WI38 (cell line): ENCODE data around the gene TANGO2.

Experiments
- H3K4me3 ChIP-seq: 2 replicates; pipeline ENCODE4 v1.5.1; 2011; ENCODE audit warnings: low read depth, mild to moderate bottlenecking, control low read depth, low read length
- TF ChIP-seq, protein P1 (sequence below): IDR thresholded peaks from 2 replicates; pipeline ENCODE4 v1.5.1; 2012; ENCODE audit warnings: low read depth, mild to moderate bottlenecking, control low read depth, low read length

TANGO2 gene

DNA sequence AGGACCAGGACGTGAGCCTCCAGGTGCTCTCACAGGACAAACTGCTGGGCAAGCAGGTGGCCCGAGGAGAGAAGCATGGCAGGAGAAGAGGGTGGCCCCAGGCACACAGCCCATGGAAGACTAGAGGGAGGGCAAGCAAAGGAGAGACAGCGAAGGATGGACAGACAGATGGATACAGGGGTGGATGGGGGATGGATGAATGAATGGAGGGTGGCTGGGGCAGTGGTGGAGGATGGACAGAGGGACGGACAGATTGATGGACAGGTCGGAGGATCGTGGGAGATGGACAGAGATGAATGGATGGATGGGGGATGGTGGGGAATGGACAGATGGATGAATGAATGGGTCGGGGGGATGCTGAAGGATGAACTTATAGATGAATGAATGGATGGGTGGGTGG is 27.0 kb upstream of the TANGO2 start:
- TF ChIP-seq, protein P1, sequence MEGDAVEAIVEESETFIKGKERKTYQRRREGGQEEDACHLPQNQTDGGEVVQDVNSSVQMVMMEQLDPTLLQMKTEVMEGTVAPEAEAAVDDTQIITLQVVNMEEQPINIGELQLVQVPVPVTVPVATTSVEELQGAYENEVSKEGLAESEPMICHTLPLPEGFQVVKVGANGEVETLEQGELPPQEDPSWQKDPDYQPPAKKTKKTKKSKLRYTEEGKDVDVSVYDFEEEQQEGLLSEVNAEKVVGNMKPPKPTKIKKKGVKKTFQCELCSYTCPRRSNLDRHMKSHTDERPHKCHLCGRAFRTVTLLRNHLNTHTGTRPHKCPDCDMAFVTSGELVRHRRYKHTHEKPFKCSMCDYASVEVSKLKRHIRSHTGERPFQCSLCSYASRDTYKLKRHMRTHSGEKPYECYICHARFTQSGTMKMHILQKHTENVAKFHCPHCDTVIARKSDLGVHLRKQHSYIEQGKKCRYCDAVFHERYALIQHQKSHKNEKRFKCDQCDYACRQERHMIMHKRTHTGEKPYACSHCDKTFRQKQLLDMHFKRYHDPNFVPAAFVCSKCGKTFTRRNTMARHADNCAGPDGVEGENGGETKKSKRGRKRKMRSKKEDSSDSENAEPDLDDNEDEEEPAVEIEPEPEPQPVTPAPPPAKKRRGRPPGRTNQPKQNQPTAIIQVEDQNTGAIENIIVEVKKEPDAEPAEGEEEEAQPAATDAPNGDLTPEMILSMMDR, result no peak
- H3K4me3 ChIP-seq, result no peak overlapping the region

GRCh38 chr22:19994851-19995610 is 25.9 kb upstream of the TANGO2 start:
- TF ChIP-seq, protein P1, result no peak
- no peak overlapping the region for H3K4me3 ChIP-seq

GRCh38 chr22:19995611-19996339 is 25.1 kb upstream of the TANGO2 start:
- H3K4me3 ChIP-seq, result no peak overlapping the region
- TF ChIP-seq, protein P1, result no peak

- H3K4me3 ChIP-seq, result no peak overlapping the region
- TF ChIP-seq, protein P1, result no peak
Observed at GRCh38 chr22:19996694-19997384, 24.1 kb upstream of the TANGO2 start.

- H3K4me3 ChIP-seq, result no peak overlapping the region
- TF ChIP-seq, protein P1, result no peak
Observed at GRCh38 chr22:19997561-19998231, 23.2 kb upstream of the TANGO2 start.

DNA sequence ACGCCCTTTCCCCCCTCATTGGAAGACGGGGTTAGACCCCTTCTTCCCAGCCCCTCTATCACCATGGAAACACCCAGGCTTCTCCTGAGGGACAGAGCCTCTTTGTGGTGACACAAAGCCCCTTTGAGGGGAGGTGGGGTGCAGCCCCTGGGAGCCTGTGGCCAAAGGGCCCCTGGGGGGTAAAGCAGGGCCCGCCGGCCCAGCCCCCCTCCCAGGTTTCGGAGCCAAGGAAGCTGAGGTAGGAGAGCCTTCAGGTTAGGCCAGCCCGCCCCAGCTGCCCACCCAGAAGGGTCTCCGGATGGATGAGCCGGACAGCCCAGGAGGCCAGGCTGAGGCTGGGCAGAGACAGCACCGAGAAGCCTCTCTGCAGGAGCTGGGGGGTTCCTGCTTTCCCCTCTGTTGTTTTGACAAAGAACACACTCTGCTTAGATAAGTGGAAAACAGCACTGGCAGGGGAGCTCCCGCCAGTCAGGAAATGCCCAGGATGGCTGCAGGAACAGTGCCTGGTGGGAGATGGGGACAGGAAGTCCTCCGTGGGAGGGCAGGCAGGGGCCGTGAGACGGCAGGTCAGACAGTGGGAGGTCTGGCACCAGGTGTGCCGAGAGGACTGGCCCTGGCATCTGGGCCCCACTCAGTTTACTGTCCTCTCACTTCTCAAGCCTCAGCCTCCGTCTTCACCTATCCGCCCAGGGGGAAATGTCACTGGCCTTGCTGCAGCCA is 22.5 kb upstream of the TANGO2 start:
- TF ChIP-seq, protein P1, result no peak
- H3K4me3 ChIP-seq, result no peak overlapping the region
